DMS153 treated with DMSO at 0.1 percent for 48 hours (cell line): ENCODE measurements around the gene SLC38A10.
"Not testable (repeated sequence)": the region's sequence is repeated elsewhere in the genome, so short reads cannot be mapped to it uniquely, and the experiment has no call there.

Source experiments
- DNase-seq: peaks from one replicate; lab custom pipeline; 2025; ENCODE audit not compliant: unreplicated experiment; lab: John Stamatoyannopoulos, UW

The SLC38A10 gene

DNA sequence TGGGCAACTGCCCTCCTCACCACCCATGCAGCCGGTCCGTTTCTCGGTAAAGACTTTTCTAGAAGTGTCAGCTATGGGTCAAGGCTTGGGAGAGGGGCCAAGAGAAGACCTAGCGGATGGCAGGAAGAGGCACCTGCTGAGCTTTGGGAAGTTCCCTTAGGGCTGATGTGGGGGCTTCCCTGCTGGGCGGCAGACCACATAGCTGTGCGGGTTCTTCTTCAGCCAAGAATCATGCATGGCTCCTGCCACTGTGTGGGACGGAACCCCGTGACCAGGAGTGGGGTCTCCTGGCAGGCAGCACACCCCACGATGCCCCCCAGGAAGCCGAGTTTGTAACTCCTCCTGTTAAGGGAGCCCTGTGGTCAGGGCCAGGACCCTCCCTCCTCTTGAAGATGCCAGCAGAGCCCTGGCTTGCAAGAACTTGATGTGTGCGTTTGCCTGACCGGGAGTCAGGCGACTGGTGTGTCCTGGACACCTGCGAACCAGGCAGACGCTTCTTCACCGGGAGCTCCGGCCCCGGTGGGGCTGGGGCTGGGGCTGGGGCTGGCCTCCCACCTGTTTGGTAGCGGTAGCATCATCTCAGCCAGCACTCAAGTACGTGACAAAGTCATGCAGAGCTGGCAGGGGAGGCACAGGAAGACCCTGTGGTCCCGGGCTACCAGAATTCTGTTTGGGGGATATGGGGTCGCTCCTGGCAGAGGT, 17.7 kb upstream of the SLC38A10 start:
- no peak for DNase-seq

DNA sequence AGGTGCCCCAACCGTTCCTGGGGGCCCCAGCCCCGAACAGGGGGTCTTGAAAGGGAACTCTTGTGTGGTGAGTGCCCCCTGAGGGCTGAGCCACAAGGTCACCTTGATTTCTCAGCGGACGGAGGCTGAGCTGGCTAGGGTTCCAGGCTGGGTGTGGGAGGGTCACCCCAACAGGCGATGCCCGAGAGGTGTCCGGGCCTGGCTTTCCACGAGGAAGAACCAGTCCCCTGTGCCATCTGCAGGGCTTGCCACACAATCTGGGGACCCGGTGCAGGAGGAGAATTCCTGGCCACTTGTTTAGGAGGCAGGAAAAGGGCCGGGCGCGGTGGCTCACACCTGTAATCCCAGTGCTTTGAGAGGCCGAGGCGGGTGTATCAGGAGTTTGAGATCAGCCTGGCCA, 16.8 kb upstream of the SLC38A10 start:
- no peak for DNase-seq

DNA sequence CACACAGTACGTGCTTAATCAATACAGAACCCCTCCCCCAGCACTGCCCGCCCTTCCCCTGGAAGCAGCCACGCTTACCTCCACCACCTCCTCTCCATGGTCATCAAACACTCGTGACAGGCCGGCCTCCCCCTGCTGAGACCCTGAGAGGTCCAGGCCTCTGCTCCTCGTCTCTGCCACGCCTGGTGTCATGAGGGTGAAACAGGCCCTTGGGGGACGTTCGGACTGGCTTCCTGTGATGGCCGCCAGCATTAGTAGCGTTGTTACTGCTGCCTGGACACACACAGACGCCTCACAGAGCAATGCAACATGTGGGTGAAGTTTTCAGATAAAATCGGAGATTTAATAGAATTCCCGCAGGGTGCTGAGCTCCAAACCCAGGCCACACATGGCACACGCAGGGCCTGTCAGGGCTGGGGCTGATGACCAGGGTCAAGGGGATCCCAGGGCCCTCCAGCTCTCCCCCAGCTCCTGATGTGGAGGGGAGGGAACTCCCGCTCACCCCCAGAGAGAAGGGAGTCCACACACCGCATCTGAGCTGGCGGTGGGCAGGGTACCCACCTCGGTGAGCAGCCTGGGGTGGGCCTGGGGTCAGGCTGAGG, 15.9 kb upstream of the SLC38A10 start:
- DNase-seq = no peak

DNA sequence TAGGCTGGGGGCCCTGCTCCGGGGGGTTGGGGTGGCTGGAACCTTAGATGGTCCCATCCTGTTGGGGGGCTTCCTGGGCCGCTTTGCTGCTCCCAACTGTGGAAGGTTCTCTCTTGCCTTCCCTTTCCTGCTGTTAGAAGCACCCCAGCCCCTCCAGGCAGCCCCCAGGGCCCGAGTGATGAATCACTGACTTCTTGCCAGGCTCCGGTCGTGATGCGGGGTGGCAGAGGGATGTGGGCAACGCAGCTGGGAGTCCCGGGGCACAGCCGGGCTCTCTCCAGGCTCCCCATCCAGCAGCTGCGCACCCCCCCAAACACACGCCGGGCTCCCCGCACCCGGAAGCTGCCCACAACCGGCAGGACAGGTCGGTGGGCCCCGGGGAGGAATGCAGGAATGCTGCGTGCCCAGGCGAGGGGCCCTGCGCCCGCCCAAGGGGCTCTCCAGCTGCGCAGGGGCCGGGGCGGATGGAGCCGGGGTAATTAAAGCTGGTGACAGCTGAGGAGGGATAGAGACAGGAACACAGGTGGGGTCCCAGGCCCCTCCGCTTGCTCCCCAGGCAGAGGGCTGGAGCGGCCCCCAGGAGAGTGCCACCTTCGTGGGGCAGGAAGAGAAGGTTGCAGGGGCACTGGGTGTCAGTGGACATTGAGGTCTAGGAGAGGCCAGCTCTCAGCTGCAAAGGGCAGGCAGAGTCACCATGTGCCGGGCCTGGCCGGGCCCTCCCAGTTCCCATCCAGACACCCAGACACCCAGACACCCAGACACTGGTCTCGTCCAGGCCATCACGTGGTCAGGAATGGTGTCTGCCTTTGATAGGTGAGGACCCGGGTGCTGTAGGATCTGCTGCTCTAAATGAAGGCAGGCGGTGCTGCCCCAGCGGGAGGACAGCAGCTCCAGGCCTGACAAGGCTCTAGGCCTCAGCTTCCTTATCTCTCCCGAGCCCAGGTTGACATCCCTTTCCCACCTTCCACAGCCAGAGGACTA, 15.0 kb upstream of the SLC38A10 start:
- no peak for DNase-seq

DNA sequence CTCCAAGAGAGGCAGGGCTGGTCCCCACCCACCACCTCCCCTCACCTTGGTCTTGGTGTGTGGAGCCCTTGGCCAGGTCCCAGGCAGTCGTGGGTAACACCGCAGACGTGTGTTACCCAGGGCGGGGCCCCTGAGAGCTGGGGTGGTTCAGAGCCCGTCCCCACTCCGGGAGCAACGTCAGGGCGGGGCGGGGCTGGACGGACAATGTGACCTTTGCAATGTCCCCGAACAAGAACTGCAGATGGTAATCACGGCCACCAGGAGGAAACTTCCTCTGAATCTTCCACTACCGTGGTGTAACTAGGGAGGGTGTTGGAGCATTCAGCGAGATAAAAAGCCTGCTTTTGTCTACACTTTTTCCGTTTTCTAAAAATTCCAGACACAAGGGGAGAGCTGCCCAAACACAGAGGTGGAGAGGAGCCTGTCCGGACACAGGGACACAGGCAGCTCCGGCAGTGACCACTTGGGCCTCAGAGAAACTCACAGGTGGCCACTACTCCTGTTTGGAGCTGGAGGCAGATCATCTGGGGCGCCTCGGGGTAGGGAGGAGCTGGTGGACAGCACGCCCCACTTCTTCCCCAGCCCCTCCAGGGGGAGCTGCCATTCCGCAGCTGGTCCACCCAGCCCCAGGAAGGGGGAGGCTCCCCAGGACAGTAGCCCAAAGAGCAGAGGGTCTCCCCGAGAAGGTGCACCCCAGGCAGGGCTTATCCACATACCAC, 14.2 kb upstream of the SLC38A10 start:
- peak; percentile 11 for DNase-seq

DNA sequence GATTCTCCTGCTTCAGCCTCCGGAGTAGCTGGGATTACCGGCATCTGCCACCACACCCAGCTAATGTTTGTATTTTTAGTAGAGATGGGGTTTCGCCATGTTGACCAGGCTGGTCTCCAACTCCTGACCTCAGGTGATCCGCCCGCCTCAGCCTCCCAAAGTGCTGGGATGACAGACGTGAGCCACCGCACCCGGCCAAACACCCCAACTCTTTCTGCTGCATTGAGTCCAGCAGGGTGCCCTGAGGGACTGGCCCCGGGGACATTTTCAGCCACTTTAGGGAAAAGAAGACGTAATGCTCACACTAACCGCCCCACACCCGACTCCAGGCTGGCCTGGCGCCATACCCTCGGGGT, 13.7 kb upstream of the SLC38A10 start:
- not testable (repeated sequence) for DNase-seq

DNA sequence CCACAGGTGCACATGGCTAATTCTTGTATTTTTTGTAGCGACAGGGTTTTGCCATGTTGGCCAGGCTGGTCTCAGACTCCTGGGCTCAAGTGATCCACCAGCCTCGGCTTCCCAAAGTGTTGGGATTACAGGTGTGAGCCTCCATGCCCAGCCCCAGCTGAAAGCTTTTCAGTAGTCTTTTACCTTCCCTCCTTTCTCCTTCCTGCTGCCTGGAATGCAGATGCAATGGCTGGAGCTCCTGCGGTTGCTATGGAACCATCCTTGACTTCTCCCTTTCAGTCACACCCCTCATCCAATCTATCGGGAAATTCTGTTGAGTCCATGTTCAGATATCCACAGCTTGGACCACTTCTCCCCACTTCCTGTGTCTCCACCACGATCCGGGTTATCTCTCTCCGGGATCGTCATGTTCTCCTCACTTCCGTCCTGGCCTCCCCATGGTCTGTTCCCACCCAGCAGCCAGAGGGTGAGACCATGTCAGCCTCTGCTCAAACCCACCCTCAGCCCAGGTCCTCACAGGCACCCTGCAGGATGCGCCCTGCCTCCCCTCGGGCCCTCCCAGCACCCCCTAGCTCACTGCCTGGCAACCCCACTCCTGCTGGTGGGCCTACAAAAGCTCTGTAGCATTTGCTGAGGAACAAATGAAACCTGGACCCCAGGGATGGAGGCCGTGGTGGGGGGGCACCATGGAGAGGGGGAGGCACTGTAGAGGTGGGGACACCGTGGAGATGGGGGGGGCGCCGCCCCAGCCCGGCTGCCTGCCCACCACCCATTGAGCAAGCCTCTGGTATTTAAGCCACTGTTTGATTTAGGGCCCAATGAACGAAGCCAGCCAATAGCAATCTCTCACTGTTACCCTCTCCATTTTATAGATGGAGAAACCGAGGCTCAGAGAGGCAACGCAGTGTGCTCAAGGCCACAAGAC, 12.8 kb upstream of the SLC38A10 start:
- DNase-seq = no peak

DNA sequence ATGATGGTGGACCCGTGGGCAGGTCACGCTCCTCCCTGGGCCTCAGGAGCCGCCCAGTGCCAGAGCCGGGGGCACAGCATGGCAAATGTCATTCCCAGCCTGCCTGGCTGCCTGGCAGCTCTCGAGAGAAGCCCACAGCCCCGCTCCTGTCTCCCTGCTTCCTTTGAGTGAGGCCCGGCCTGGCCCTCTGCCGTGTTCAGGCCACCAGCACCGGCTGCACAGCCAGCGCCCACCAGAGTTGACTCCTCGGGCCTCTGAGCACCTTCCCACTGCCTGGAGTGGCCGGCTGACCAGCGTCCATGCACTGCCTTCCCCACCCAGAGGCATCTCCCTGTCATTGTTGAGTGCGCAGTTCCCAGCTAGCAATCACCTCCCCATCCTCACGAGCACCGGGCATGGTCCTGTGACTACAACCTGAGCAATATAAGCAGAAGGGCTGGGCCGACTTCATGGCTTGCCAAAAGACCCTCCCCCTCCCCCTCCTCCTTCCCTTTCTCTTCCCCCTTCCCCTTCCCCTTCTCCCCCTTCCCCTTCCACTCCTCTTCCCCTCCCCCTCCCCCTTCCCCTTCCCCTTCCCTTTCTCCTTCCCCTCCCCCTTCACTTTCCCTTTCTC, 11.9 kb upstream of the SLC38A10 start:
- no peak for DNase-seq

DNA sequence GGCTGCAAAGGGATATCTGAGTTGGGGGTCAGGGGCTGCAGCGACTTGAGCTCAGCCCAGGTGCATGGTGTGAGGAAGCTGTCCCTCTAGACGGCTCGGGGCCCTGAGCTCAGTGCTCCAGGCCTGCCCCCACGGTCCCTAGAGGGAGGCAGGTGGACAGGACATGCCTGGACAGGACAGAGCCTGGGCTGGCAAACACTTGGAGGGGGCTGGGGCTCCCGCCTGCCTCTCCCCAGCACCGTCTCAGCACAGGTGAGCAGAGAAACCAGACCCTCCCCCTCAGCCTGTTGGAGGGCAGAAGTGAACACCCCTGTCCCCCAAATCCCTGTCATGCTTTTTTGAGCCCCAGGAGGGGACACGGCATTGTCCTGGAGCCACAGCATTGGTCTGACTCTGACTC, 11.4 kb upstream of the SLC38A10 start:
- no peak for DNase-seq

DNA sequence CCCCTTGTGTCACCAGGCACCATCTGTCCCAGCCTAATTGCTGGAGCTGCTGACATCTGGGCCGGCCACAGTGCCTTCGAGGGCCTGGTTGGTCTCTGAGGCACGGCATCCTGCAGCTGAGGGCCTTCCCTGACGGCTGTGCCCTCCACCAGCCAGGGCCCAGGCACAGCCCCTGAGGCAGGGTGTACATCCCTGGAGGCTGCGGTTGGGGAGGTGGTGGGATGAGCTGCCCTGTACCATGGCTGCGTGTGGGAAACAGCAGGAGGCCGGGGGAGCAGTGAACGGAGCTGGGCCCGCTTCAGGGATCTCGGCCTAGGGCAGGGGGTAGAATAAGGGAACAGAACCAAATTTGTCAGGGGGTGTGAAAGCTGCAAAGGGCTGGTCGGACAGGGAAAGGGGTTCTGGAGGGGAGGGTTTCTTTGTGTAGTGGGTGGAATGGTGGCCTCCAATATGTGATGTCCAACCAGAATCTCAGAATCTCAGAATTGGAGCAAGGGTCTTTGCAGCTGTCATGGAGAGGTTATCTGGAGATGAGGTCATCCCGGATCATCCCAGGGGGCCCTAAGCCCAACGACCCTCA, 10.0 kb upstream of the SLC38A10 start:
- no peak for DNase-seq

DNA sequence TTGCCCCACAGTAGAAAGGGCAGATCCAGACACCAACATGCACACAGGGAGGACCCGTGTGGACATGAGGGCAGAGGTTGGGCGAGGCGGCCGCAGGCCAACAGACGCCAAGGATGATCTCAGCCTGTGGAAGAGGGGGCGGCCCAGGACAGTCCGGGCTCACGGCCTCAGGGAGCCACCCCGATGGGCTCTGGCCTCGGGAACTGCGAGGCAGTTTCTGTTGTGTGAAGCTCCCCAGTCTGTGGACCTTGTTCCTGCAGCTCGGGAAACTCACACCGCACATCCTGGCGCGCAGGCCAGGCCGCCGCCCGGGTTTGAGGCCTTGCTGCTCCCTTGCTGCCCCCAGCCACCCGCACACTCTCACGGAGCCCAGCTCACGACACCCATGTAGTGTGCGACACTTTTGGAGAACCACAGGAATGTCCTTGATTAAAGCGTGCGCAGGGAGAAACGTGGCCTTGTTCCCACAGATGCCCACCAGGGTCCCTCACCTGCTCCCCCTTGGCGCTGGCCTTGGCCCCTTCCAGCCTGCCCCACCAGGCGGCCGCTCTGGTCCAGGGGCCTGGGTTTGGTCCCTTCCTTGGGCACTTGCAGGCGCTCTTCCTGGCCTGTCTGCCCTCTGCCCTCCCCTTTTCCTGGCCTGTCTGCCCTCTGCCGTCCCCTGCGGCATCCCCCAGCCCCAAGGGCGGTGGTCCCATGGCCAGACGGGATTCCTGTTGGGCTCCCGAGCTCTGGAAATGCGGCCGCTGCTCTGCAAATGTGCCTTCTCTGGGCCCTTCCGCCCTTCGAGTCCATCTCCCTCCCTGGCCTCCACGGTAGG, 9.3 kb upstream of the SLC38A10 start:
- DNase-seq = no peak

DNA sequence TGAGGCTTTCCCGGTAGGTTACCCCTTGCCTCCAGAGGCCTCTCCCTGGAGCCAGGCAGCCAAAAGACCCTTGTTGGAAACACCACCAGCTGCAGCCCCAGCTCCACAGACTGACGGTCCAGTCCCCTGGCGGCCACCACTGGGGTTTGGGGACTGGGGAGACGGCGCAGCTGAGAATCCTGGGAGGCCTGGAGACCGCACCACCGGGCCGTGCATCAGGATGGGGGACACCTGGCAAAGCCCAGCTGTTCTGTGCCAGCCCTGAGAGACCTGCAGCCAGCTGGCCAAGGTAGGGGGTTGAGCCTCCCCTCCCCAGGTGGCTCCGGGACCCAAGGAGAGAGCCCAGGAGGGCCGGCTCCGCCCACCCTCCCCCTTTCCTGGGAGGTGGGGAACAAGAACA, 8.3 kb upstream of the SLC38A10 start:
- DNase-seq = no peak

DNA sequence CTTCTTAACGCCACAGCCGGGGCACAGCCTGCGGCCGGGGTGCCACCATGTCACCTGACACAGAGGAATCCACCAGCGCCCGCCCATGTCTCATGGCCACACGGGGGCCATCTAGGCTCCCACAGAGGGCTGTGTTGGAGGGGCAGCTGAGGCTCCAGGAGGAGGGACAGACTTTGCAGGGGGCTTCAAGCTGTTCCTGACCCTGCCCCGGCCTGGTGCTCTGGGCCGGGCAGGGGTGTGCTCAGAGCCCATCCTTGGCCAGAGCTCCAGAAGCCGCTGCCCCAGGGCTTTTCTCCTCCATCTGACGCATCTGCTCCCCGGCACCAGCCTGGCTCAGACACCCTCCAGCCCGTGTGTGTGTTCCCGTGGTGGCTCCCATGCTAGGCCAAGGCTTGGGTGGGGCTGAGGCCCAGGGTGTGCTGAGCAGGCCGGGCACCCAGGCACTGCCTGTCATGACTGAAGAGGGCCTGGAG, 7.8 kb upstream of the SLC38A10 start:
- no peak for DNase-seq

DNA sequence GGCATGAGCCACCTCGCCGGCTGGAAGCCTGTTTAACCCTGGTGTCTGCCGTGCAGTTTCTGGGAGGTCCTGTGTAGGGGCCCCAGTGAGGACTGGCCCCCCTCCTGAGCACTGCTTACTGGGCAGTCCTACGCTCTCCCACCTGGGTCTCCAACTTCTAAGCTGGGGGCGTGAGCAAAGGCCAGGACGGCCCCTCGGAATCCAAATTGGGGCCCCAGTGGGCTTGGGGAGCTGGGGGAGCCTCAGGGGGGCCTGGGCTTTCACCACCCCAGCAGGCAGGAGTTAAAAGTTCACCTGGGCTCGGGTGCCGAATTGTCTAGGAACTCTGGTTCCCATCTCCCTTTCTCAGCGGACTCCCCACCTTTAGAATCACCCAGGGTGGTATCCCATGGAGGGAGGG, 7.2 kb upstream of the SLC38A10 start:
- no peak for DNase-seq

DNA sequence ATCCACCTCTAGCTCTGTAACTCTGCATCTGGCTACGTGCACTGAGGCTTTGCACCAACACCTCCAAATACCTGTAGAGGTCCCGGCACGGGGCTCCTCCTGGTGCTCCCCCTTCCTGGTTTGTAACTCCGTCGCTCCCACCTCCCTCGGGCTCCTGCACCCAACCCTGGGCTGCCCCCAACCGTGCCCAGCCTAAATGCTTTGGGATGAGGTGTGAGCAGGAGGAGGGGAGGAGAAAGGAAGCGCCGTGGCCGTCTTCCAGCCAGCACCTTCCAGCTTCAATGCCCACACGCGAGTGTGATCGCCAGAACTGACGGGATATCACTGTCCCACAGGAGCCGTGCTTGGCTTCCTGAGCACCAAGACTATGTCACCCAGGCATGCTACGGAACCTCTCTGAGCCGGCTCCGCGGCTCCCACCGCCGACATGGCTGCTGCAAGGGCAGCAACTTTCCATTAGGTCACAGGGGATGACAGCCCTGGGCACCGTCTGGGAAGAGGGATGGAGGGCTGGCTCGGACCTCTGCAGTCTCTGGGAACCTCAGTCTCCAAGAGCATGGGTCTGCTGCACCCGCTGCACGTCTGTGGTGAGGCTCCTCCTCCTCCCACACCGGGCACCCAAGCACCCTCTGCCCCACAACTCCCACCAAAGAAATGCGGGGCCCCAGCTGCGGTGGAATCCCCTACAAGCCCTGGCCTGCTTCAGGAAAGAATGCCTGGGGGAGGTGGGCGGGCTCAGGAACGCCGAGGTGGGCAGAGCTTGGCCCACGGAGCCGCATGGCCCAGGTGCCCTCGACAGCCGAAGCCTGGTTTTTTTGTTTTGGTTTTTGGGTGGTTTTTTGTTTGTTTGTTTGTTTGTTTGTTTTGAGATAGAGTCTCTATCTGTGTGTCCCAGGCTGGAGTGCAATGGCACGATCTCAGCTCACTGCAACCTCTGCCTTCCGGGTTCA, 6.4 kb upstream of the SLC38A10 start:
- DNase-seq = no peak

DNA sequence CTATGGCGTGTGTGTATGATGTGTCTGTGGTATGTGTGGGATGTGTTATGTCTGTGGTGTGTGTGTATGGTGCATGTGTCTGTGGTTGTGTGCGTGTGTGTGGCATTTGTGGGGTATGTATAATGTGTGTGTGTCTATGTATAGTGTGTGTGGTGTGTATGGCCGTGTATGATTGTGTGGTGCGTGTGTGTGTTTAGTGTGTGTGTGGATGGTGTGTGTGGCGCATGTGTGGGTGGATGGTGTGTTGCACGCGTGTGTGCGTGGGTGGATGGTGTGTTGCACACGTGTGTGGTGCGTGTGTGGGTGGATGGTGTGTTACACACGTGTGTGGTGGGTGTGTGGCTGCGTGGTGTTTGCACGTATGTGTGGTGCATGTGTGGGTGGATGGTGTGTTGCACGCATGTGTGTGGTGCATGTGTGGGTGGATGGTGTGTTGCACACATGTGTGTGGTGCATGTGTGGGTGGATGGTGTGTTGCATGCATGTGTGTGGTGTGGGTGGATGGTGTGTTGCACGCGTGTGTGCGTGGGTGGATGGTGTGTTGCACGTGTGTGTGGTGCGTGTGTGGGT, 5.6 kb upstream of the SLC38A10 start:
- DNase-seq = no peak
